SK-N-SH treated with all-trans-retinoic acid at 6 μM for 48 hours (cell line): Measurements from ENCODE around the gene CASS4.

Experiments
- OSR1 ChIP-seq: fragments of 250-450 bp; sonication (Bioruptor Pico); IDR thresholded peaks from 2 replicates; pipeline ENCODE4 v1.8.0; 2022; ENCODE audit warnings: moderate library complexity, mild to moderate bottlenecking, inconsistent platforms
- TF ChIP-seq, protein P1 (sequence below): fragments of 250-450 bp; sonication (Bioruptor Pico); IDR thresholded peaks from 2 replicates; pipeline ENCODE4 v1.5.1; 2020; ENCODE audit warnings: low read depth, mild to moderate bottlenecking, moderate library complexity

DNA sequence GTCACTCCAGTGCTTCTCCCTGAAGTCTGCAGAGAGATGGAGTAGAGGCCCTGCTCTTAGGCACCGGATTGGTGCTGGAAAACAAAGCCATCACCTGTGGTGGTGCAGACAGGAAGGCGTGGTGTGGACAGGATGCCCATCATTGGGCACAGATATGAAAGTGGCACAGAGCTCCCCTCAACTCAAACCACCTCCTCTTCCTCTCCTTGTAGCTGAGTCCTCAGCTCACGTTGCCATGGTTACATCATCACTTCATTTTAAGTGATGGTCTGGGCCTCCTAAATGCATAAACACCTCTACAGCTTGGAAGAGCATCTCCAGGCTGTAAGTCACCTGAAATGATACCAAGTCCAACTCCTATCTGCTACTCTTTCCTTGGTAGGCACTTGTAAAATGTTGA, 48.4 kb downstream of the CASS4 start:
- TF ChIP-seq, protein P1, sequence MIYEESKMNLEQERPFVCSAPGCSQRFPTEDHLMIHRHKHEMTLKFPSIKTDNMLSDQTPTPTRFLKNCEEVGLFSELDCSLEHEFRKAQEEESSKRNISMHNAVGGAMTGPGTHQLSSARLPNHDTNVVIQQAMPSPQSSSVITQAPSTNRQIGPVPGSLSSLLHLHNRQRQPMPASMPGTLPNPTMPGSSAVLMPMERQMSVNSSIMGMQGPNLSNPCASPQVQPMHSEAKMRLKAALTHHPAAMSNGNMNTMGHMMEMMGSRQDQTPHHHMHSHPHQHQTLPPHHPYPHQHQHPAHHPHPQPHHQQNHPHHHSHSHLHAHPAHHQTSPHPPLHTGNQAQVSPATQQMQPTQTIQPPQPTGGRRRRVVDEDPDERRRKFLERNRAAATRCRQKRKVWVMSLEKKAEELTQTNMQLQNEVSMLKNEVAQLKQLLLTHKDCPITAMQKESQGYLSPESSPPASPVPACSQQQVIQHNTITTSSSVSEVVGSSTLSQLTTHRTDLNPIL (CRISPR knock-in tag) = no peak
- no peak for TF ChIP-seq OSR1 (CRISPR knock-in tag)
